HG03442 (cell line): ENCODE measurements around the gene MAP3K5.

Experiments
- ATAC-seq: cut with Tn5 transposase; IDR thresholded peaks from one replicate; pipeline ENCODE4 v1.9.1; 2021; ENCODE audit warnings: mild to moderate bottlenecking, moderate library complexity; ENCODE audit not compliant: unreplicated experiment

Gene MAP3K5

DNA sequence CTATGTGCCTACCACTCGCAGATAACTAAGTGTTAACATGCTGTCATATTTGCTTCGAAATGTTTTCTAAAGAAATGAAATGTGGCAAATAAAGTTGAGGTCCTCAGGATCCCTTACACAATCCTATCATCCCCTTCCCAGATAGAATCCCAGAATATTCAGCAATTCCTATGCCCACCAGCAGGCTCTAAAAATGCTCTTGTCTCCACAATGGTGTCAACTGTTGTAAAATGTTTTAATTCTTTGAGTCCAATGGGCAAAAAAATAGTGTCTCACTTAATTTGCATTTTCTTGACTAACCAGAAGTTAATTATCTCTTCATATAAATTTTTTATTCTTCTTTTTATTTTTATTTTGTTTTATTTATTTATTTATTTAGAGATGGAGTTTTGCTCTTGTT is 138.2 kb downstream of the MAP3K5 start:
- ATAC-seq, result no peak

DNA sequence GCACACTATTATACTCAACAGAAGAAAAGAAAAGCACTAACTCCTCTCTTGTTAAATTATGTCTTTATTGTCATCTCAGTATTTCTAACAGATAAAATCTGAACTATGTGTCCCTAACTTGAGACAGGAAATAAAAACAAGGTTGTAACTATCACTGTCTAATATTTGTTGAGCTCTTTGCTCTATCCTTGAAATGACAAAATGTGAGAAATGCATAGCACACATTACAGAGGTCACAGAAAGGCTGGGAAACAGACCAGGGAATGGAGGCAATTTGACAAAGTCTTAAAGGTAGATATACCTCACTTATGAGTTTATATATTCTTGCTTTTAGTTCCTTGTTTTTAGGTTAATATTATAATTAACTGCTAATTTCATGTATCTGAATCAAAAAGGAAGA is 139.6 kb downstream of the MAP3K5 start:
- no peak for ATAC-seq

DNA sequence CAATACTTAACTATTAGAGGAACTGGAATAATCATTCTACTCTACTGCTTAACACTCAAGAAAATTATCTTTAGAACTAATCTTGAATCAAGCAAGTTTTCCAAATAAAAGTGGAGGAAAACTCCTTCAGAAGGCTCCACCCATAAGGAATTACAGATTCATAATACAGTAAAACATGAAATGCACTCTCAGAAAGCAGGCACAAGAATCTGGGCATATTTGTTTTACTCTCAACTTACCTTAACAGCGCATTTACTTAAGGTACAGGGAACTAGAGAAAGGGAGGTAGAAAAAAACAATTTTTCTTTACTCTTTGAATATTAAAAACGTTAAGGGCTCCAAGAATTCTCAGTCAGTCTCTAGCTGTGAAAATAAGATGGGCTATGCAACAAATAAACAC is 140.3 kb downstream of the MAP3K5 start:
- ATAC-seq, result no peak

DNA sequence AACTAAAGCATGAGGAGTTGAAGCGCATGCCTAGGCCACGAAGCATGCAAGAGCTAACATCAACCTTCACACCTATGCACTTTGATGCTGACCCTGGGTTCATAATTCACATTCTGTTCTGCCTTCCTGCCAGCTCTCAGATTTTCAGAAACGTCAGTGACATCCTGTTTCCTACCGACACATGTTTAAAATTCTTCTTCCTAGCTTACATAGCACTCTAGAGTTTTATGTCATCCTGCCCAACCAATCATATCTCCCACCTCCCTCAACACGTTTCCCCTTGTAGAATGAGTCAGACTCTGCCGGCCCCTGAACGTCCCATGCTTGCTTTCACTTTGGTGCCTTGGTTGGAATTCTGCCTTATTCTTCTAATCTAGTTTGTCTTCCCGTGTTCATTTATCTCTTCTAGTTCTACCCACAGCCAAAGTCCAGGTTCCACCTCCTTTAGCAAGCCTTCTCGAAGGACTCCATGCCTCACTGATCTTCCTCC is 144.9 kb downstream of the MAP3K5 start:
- peak; percentile 86 for ATAC-seq

DNA sequence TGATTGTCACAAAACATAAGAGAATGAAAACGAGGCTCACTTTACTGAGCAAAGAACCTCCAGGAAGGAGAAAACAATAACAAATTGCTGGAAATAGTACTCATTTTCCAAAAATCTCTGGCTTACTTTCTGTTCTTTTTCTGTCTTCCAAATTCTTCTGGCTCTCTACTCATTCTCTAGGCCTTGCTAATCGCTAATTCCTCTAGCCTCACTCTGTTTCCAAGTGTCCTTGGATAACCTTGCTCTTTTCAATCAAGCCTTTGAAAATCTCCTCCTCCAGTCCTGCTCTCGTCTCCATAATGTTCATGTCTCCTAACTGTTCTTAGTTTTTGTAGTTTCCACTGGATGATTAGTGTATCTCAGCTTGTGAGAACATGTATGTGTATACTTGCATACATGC is 145.9 kb downstream of the MAP3K5 start:
- ATAC-seq, result no peak

DNA sequence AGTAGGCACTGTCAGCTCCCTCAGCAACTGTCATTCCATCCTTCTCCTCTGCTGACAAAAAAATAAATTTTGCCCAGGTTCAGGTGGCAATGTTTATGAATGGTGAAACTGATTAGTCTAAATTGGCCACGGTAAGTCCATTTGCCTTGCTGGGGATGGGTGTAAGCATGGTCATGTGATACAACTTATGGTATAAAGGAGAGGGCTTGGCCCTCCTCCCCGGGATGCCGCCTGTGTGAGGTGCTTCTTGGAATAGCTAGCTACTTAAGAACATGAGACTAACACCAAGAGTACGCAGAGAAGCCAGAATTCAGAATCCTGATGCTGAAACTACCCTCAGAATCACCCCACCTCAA is 147.7 kb downstream of the MAP3K5 start:
- no peak for ATAC-seq

DNA sequence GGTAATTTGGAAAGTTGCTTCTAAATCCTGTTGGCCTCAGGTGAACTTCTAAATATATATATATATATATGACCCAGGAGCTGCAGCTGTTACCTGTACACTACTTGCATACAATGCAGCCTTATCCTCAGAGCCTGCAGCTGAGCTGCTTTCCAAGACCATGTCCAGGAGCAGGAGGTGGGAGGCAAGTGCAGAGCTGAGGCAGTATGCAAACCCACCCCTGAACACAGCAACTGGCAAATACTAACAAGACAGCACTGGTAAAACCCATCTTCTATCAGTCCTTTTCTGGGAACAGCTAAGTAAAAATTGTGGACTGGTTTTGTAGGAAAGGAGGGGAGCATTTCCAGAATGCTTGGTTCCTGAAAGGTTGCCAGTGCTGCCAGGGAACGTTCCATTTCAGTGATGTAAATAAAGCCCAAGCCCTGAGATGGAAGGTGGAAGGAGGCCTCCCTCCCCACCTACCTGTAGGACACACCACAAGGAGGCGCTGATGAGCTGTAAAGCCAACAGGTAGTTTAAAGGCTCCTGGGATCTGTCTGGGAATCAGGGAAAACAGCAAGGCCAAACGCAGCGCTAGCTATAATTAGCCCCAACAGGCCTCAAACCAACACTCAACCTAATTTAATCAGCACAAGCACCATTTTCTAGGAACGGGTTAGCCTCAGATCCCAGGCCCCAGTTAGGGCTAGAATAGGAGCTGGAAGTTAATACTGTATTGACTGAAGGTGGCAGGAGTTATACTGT is 148.3 kb downstream of the MAP3K5 start:
- ATAC-seq, result no peak

DNA sequence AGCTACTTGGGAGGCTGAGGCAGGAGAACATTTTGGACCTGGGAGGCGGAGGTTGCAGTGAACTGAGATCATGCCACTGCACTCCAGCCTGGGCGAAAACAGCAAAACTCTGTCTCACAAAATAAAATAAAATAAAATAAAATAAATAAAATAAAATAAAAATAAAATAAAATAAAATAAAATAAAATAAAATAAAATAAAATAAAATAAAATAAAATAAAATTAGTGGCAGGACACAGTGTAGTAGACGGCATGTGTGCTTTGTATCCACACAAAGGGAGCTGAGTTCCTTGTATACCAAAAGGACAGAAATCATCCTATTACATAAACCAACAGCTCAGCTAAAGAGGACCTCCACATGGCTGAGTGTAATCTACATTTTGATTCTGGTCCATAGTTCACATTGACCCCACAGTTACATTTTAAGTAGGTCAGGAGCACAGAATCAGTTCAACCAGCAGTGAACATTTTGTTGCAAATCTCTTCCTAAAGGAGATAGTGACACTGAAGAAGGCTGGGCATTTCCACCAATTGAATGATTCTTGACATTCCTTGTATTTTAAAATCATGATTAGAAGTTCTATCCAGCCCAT is 150.3 kb downstream of the MAP3K5 start:
- ATAC-seq, result no peak

DNA sequence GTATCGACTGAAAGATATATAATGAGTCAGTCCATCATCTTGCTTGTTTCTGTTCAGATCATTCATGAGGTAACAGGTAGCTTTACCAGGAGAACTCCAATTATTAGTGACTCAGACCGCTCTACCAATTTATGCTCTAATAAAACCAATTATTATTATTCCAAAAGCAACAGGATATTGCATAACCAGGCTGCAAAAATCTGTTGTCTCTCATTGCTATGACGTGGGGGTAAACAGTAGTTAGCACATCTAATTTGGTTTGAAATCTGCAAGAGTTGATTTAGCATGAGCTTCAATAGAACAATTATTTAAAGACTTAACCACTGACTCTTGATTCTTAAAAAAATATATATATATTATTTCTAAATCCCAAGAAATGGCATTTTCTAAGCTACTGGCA is 151.1 kb downstream of the MAP3K5 start:
- no peak for ATAC-seq

DNA sequence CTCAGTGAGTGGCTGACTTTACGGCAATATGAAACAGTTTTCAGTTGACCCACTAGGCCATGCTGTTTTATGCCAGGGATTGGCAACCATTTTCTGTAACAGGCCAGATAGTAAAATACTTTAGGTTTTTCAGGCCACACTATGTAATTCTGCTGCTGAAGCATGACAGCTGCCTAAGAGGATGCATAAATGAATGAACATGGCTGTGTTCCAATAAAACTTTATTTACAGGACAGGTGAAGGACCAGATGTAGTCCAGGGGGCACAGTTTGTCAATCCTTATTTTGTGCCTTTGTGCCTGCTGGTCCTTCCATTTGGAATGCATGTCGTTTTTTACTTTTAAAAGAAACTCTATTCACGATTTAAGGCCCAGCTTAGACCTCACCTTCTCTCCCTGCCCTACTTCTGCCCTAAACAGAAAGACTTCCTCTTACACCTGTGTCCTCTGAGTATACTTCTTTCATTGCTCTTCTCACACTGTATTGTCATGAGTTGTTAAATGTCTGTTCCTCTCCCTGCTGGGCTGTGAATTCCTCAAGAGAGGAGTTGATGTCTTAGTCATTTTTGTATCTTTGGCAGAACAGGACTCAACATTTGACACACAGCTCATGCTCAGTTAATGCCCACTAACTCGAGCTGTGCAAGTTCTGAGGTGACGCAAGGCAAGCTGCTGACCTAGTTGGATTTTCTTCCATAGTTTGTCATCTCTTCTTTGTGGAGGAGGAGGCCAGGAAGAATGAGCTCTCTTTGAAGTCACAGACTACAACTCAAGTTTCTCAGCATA is 152.0 kb downstream of the MAP3K5 start:
- ATAC-seq, result no peak

DNA sequence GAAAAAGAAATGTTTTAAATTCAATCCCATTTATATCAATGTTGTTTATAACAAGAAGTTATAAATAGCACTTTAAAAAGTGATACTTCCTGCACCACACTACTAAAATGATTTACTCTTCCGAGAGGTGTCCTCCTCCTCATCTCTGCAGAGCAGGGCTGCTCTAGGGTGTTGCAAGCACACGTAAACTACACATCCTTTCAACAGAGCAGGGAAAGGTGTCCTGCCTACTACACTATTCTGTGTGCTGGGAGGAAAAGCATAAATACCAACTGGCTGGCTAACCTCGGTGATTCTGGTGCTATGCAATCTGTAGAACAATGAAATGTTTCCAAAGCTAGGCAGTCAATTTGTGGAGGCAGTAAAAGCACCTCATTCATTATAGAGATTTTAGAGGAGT is 152.6 kb downstream of the MAP3K5 start:
- no peak for ATAC-seq

DNA sequence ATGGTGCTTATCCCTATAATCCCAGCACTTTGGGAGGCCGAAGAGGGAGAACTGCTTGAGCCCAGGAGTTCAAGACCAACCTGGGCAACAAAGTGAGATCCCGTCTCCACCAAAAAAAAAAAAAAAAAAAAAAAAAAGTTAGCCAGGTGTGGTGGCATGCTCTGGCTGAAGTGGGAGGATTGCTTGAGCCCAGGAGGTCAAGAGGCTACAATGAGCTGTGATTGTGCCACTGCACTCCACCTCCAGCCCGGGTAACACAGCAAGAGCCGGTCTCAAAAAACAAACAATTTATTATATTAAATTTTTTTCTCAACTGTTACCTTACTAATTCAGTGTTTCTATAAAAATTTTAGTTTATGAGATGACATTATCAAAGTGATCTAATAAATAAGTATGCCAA is 156.7 kb downstream of the MAP3K5 start:
- no peak for ATAC-seq

DNA sequence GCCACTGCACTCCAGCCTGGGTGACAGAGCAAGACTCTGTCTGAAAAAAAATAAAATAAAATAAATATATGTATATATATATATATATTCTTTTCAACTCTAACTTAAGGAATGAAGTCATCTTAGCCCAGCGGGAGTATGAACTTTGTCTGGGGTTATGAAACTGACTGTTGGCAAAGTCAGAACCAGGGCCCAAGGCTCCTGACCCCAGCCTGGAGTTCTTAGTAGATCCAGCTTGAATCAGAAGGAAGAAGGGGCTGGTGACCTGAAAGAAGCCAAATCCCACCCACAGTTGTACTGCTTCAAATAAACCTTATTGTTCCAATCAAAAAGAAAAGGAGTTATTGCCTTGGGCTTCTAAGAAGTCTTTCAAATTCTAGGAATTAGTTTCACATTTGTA is 158.9 kb downstream of the MAP3K5 start:
- no peak for ATAC-seq

DNA sequence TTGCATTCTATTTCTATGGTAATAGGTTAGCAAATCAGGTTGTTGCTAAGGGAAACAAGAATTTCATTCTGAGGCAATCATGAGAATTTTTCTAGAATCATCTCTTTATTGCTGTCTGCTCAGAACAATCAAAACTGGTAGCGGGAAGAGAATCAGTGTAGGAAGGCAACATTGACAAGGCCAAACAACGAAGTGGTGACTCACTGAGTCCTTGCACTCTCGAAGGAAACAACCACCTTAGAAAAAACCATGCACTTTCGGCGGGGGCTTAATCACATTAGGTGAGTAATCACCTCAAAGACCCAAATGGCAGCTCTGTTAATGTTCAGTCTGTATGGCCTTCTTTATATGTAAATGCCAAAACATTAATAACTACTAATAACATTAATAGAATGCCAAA is 163.3 kb downstream of the MAP3K5 start:
- no peak for ATAC-seq

DNA sequence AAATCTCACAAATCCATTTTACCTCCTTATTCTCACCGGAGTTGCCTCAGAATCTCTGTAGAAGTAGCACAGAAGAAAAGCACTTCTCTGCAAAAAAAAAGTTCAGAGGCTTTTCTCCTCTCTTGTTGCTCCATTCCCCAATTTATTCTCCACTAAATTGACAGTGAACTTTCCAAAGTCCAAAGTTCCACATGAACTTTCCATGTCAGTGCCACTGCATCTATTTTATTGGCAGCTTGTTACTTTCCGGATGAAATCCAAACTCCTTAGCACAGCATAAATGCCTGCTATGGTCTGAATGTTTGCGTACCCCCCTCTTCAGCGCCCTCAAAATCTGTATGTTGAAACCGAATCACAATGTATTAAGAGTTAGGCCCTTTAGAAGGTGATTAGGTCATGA is 165.1 kb downstream of the MAP3K5 start:
- ATAC-seq, result no peak

DNA sequence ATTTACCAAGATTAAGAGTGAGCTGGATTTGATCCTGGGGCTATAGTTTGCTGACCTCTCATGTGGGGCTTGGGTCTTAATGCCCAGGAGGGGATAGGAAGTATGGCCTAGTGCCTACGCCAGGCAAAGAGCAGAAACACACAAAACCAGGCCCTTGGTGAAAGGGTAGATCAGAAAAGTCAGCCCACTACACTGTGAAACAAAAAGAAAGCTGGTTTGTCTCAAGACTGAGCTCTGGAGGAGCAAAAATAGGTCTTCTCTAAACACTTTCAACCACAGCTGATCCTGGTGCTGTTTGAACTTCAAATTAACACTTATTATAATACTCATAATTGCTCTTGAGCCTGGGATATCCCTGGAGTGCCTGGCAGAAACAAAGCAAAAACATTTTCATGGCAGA is 167.0 kb downstream of the MAP3K5 start:
- ATAC-seq, result no peak

DNA sequence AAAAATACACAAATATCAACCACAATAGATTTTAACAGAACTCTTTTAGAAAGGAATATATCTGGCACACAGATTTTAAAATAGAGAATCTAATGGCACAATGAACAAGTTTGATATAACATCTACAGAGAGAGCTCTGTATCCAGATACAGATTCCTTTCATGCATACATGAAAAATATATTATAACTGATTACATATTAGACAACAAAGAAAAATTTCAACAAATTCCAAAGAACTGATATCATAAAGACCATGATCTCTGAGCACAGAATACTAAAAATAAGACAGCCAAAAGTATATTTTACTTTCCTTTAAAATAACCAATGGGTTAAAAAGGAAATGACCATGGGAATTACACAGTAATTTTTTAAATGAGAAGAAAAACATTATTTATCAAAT is 167.9 kb downstream of the MAP3K5 start:
- ATAC-seq, result no peak

DNA sequence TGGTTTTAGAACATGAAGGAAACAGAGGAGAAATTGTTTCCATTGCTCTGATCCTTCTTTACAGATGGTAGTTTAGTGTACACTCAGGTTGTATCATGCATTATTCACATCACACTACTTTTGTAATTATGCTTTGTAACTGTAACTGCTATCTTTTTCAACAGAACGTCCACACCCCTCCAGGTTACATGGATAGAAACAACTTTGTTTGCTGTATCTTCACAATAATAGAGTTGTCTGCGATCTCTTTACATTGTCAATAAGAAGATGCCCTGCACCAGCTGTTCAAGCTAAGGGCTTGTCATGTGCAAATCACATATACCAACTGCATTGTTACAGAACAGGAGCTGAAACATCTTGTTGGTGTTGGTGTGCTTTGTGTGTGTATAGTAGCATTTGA is 174.2 kb downstream of the MAP3K5 start:
- ATAC-seq, result no peak

DNA sequence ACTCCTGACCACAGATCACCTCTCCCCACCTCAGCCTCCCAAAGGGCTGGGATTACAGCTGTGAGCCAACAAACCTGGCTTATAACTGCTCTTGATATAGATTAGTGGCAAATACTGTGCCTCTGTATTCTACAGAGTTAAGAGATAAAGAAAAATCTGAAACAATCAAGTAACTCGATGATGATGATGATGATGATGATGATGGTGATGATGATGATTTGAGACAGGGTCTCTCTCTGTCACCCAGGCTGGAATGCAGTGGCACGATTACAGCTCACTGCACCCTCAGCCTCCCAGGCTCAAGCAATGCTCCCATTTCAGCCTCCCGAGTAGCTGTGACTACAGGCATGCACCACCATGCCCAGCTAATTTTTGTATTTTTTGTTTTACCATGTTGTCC is 175.8 kb downstream of the MAP3K5 start:
- ATAC-seq, result no peak

DNA sequence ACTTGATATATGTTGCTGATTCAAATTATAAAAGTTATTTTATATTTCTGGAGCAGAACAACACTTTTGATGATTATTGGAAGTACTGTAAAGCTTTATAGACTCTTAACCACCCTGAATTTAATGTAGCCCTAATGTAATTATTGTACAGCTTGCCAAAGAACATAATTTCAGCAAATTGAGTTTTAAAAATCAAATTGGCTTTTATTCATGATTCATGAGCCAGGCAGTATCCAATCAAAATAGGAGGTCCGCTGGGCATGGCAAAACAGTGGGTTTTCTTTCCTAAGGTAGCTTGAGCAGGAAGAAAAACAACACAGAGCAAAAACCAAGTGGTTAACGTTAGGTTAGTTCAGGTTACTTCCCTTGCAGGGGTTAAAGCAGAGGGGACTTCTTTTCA is 177.3 kb downstream of the MAP3K5 start:
- ATAC-seq, result no peak

DNA sequence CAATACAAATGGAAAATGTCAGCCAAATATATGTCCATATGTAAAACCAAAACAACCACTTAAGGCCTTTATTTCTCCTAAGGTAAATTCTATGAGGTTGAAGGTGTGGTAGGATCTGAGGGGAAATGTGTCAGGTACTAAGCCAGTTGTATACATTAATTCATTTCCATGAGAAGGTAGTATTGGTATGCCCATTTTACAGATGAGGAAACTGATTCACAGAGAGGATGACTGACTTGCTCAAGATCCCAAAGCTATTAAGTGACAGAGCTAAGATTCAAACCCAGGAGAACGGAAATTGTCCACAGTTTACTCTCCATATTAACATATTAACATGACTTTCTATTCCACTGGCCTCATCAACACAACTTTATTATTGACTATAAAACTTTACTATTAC is 177.9 kb downstream of the MAP3K5 start:
- ATAC-seq, result no peak

DNA sequence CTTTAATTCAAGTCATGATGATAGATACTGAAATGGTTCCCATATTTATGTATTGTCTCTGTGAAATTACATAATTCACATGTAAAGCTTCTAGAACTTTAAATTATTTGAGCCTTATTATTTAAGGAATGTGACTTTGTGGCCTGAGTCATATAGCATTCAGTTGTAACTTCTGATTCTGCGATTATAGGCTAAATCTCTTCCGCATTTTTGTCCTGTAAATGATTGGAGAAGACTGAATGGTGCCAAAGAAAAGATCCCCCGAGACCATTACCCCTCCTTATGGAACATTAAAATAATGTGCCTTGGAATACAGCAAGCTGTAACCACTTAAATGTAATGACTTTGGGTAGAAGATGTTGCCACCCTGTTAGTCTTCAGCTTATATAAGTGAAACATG is 178.8 kb downstream of the MAP3K5 start:
- ATAC-seq, result no peak
